HEK293T (cell line): Measurements from ENCODE around the gene PTPRE.

Source experiments
- FOXK2 ChIP-seq: fragments of 450-650 bp; IDR thresholded peaks from 2 replicates; pipeline ENCODE4 v1.6.1; 2016; ENCODE audit warnings: mild to moderate bottlenecking
- LEF1 ChIP-seq: fragments of 450-650 bp; IDR thresholded peaks from 2 replicates; pipeline ENCODE4 v1.6.1; 2017; ENCODE audit warnings: mild to moderate bottlenecking, borderline replicate concordance
- NFRKB ChIP-seq: fragments of 450-650 bp; IDR thresholded peaks from 2 replicates; pipeline ENCODE4 v1.6.1; 2016; ENCODE audit warnings: mild to moderate bottlenecking, moderate library complexity
- SUZ12 ChIP-seq: fragments of 450-650 bp; IDR thresholded peaks from 2 replicates; pipeline ENCODE4 v1.6.1; 2016; ENCODE audit warnings: mild to moderate bottlenecking

- no peak for TF ChIP-seq SUZ12
- no peak for TF ChIP-seq FOXK2
- TF ChIP-seq LEF1, result no peak
- TF ChIP-seq NFRKB, result no peak
Observed at GRCh38 chr10:127964621-127965020, 57.7 kb downstream of the PTPRE start.
